Measurements from ENCODE around the gene LDLRAD4. TPM values are rescaled to one million over a fixed set of nuclear protein-coding genes. Genes with fewer than 3 reads are reported as not detected.

The LDLRAD4 gene
- total and polyA plus RNA-seq, 2 donors (not counting 1 experiment from before 2014, with no cell fraction given): 13.9 to 35.7 TPM

- Mint-ChIP-seq H3K9me3 (ENCODE audit: insufficient read depth) (peaks cover 2% of the 10 kb centered on the region), H3K4me1 (peaks cover 21% of the 10 kb centered on the region), H3K4me3 (no peak overlapping the region), H3K27ac (no peak overlapping the region), H3K27me3 (no peaks in the 10 kb centered on the region)
- Histone ChIP-seq H3K9me3 (ENCODE audit: control extremely low read depth in 1 of 3, control insufficient read depth in 2 of 3, insufficient read depth in 1 of 3, low read length in 2 of 3) (peaks cover 0 to 15% (median 7%) of the 10 kb centered on the region in 3 donors), H3K27me3 (replicated peaks in 1 of 4; ENCODE audit: control extremely low read depth in 1 of 4, control insufficient read depth in 3 of 4, insufficient read depth in 4 of 4, low read length in 3 of 4) (no peaks in the 10 kb centered on the region), H3K27ac (ENCODE audit: low read length in 2 of 2) (no peak overlapping the region), H3K79me2 (ENCODE audit: control insufficient read depth, insufficient read depth, low read length) (peaks cover 21% of the 10 kb centered on the region), H3K4me1 (ENCODE audit: control insufficient read depth in 2 of 2, insufficient read depth in 2 of 2, low read length in 2 of 2) (peaks cover 3 to 4% of the 10 kb centered on the region in 2 donors), H4K20me1 (ENCODE audit: control insufficient read depth, insufficient read depth, low read length, poor library complexity, severe bottlenecking) (no peaks in the 10 kb centered on the region), H2AFZ (ENCODE audit: insufficient read depth, low read depth, low read length, poor library complexity, severe bottlenecking) (no peak overlapping the region), H3K4me2 (replicated peaks; ENCODE audit: low read depth, low read length, poor library complexity, severe bottlenecking) (no peak overlapping the region), H3K9ac (ENCODE audit: low read length) (no peak overlapping the region), H3K4me3 (ENCODE audit: control extremely low read depth in 1 of 5, extremely low read depth in 1 of 5, insufficient read depth in 1 of 5, low read depth in 2 of 5, low read length in 4 of 5) (no peak overlapping the region), H3K36me3 (replicated peaks in 1 of 2; ENCODE audit: control extremely low read depth in 1 of 2, control insufficient read depth in 1 of 2, extremely low read depth in 1 of 2, insufficient read depth in 2 of 2, low read length in 1 of 2) (peaks cover 0 to 2% of the 10 kb centered on the region in 2 experiments)
- POLR2A ChIA-PET: no interaction called here
- CTCF ChIA-PET: interaction anchor here (1.2 kb wide), 1 partner anchor 48 kb away, joined by 3 read pairs; no protein-coding TSS in a partner anchor
- ATAC-seq (ENCODE audit: low read depth) (no peak), DNase-seq (no peak)
- WGBS (ENCODE audit: insufficient coverage): 98% methylated on average over 14 of the region's 14 CpGs
- intact Hi-C loops (cut with micrococcal nuclease): no loop called here
- no peak for TF ChIP-seq EZH2 (IDR thresholded peaks at IDR 0.05; ENCODE audit: borderline replicate concordance, insufficient read depth, low read depth, low read length, poor library complexity, severe bottlenecking)
- TF ChIP-seq CTCF (IDR thresholded peaks at IDR 0.05): no peak
Observed at GRCh38 chr18:13603304-13604019, 384.9 kb downstream of the LDLRAD4 start.

- CTCF ChIA-PET: no interaction called here
- 97% methylated on average over 7 of the region's 7 CpGs for WGBS (ENCODE audit: insufficient coverage)
Observed at GRCh38 chr18:13604786-13605185, 386.2 kb downstream of the LDLRAD4 start.

More at GRCh38 chr18:13604786-13605185, 386.2 kb downstream of the LDLRAD4 start:
- H3K9me3 Mint-ChIP-seq (ENCODE audit: insufficient read depth): no peaks in the 10 kb centered on the region
- TF ChIP-seq CTCF (IDR thresholded peaks at IDR 0.05) (no peak), EZH2 (IDR thresholded peaks at IDR 0.05; ENCODE audit: borderline replicate concordance, insufficient read depth, low read depth, low read length, poor library complexity, severe bottlenecking) (no peak)
- H3K4me2 ChIP-seq (replicated peaks; ENCODE audit: low read depth, low read length, poor library complexity, severe bottlenecking): no peak overlapping the region
- no peaks in the 10 kb centered on the region for H4K20me1 ChIP-seq (ENCODE audit: control insufficient read depth, insufficient read depth, low read length, poor library complexity, severe bottlenecking)
- peak overlapping the region; percentile 38 for H3K27ac Mint-ChIP-seq
- no peak for DNase-seq
- H3K4me1 Mint-ChIP-seq: peaks cover 32% of the 10 kb centered on the region
- H2AFZ ChIP-seq (ENCODE audit: insufficient read depth, low read depth, low read length, poor library complexity, severe bottlenecking): no peak overlapping the region
- intact Hi-C loops (cut with micrococcal nuclease): no loop called here
- H3K9ac ChIP-seq (ENCODE audit: low read length): no peak overlapping the region
- no peak for ATAC-seq (ENCODE audit: low read depth)
- H3K4me1 ChIP-seq (ENCODE audit: control insufficient read depth in 2 of 2, insufficient read depth in 2 of 2, low read length in 2 of 2): peaks cover 14 to 17% of the 10 kb centered on the region in 2 donors
- H3K79me2 ChIP-seq (ENCODE audit: control insufficient read depth, insufficient read depth, low read length): peaks cover 14% of the 10 kb centered on the region
- H3K36me3 ChIP-seq (replicated peaks in 1 of 2; ENCODE audit: control extremely low read depth in 1 of 2, control insufficient read depth in 1 of 2, extremely low read depth in 1 of 2, insufficient read depth in 2 of 2, low read length in 1 of 2): peaks cover 0 to 2% of the 10 kb centered on the region in 2 experiments
- peaks cover 0 to 4% (median 0%) of the 10 kb centered on the region in 3 donors for H3K9me3 ChIP-seq (ENCODE audit: control extremely low read depth in 1 of 3, control insufficient read depth in 2 of 3, insufficient read depth in 1 of 3, low read length in 2 of 3)
- POLR2A ChIA-PET: no interaction called here
- no peak overlapping the region for H3K4me3 Mint-ChIP-seq
- no peak overlapping the region for H3K27ac ChIP-seq (ENCODE audit: low read length in 2 of 2)
- no peaks in the 10 kb centered on the region for H3K27me3 ChIP-seq (replicated peaks in 1 of 4; ENCODE audit: control extremely low read depth in 1 of 4, control insufficient read depth in 3 of 4, insufficient read depth in 4 of 4, low read length in 3 of 4)
- no peak overlapping the region for H3K4me3 ChIP-seq (ENCODE audit: control extremely low read depth in 1 of 5, extremely low read depth in 1 of 5, insufficient read depth in 1 of 5, low read depth in 2 of 5, low read length in 4 of 5)
- H3K27me3 Mint-ChIP-seq: no peaks in the 10 kb centered on the region
